Dedifferentiated amniotic fluid mesenchymal stem cell (primary cell): Measurements from ENCODE around the gene YWHAH.
"Not testable (repeated sequence)": the region's sequence is repeated elsewhere in the genome, so short reads cannot be mapped to it uniquely, and the experiment has no call there.

Source experiments
- DNase-seq: peaks from one replicate; pipeline ENCODE4 v3.0.0-alpha.2; 2016; ENCODE audit errors: extremely low spot score

Gene YWHAH

DNA sequence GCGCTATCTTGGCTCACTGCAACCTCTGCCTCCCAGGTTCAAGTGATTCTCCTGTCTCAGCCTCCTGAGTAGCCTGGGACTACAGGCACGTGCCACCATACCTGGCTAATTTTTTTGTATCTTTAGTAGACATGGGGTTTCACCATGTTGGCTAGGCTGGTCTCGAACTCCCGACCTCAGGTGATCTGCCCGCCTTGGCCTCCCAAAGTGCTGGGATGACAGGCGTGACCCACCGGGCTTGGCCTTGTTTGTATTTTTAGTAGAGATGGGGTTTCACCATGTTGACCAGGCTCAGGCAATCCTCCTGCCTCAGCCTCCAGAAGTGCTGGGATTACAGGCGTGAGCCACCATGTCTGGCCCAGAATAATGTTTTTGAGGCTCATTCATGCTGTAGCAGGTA, 37.6 kb downstream of the YWHAH start:
- DNase-seq = not testable (repeated sequence)

DNA sequence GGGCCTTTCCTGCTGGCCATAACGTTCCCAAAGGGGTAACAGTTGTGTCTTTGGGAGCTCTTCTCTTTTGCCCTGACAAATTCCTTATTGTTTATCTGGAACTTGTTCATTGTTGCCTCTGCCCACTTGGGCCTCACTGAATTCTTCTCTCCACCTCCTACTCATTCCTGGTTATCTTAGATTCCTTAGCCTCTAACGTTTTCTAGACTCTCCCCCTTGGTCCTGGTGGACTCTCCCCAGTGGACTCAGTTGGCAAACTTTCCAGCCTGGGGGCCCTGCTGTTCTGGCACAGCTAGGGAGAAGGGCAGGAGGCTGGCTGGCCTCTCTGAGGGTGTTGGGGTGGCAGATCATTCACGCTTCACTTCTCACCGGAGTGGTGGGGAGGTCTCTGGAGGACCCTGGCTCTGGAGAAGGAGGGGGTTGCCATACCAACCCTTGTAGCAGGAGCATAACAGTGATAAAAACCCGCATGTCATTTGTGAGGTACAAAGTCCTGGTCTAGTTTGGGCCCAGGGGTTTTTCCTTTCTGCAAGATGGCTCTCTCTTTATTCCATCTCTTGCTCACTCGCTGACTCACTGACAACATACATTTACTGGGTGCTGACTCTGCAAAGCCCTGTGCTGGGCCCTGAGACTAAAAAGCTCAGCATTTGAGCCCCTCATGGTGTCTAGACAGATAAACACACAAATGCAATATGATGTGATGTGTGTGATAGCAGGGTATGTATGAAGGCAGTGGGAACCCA, 39.7 kb downstream of the YWHAH start:
- no peak for DNase-seq

DNA sequence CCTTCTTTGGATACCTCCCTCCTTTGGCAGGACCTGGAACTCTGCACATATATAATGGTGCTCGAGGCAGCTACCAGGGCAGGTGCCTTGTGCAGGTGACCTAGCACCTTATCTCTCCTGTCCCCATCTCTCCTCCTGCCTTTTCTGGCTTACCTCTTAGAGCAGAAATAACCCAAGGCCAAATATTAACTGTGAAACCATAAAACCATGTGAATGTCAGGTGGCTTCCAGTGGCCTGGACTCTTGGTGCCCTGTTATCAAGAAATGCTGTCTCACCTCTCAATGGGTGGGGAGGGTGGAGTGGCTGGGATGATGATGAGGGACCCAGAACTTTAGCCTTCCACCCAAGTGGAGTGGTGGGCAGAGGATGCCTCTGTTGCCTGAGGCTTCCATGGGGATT, 42.9 kb downstream of the YWHAH start:
- no peak for DNase-seq

DNA sequence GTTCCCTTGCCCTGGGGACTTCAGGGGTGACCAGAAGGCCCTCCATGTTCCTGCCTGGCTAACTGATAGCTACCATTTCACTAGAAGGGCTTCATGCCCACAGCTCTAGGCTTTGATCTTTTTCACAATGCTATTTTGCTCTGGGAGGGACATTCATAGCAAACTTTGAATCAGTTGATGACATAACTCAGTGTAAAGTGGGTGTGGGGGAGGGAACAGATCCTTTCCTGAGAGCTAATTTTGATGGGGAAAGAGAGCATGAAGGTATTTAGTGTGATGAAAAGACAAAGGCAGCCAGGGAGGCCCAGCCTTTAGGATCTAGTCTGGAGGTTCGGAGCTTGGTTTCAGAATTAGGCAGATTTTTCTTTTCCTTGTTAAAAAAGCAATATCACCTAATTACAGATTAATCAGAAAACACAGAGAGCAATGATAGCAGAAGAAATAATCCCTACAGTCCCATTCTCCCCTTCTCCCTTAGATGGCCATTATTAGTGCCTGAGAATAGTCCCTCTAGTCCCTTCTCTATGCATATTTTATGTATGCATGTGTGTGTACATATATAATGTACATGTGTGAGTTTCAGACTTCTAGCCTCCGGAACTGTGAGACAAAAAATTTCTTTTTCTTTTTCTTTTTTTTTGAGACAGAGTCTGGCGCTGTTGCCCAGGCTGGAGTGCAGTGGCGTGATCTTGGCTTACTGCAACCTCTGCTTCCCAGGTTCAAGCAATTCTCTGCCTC, 46.9 kb downstream of the YWHAH start:
- no peak for DNase-seq

DNA sequence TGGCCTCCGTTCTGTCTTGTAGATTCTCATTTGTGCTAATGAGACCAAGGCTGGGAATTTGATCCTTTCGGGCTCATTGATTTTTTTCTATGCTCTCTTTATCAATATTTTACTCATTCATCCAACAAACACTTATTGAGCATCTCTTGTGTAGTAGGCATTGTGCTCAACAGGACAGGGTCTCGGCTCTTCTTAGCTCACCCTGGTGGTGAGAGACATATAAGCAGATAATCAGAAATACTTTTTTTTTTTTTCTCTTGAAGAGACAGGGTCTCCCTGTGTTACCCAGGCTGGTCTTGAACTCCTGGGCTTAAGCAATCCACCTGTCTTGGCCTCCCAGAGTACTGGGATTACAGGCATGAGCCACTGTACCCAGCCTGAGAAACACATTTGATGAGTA, 50.7 kb downstream of the YWHAH start:
- no peak for DNase-seq

DNA sequence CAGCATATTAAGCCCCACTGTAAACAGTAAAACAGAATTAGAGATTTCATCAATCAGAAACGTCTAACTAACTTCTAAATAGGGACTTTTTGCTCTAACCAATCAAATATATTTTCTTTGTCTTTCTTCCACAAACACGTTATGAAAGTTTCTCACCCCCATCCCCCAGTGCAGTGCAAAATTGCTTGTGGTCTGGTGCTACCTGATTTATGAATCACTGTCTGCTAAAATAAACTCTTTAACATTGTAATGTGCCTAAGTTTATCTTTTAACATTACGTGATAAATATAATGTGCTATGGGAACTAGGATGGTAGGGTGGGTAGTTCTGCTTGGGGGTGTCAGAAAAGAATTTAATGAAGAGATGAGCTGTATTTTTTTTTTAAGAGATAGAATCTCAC, 51.5 kb downstream of the YWHAH start:
- DNase-seq = no peak

DNA sequence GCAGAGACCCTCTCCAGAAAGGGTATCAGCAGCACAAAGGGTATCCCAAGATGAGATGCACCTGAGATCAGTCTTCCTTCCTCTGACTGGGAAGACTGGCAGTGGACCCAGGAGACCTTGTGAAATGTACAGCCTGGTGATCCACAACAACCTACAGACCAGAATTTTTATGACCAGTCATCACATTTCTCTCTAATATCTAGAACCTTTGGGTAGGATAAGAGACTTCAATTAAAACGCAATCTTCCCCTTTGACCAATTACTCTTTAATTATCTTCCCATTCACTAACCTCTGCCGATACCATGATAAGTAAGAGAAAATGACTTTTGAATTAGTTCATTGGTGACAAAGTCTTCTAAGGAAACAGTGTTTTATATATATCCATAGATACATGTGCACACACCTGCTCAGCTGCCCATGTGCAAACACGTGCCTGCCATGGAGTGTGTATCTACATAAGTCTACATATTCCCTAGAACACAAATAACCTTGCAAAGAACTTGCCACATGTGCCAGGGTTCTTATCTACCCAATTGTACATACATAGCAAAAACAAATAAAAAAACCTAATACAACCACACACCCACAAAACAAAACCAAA, 54.5 kb downstream of the YWHAH start:
- DNase-seq = no peak

DNA sequence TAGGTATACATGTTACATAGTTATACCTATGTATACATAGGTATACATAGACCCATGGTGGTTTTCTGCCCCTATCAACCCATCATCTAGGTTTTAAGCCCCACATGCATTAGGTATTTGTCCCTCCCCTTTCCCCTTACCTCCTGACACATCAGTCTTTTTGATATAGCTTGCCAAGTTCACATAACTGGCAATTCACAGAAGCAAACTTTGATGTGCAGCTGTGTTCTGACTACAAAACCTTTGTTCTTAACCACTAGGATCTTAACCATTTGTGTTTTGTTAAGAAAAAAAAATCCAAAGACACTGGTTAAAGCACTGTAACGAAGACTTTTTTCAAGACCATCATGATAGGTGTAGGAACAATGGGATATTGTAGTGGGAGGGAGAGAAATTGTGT, 55.8 kb downstream of the YWHAH start:
- DNase-seq = no peak

DNA sequence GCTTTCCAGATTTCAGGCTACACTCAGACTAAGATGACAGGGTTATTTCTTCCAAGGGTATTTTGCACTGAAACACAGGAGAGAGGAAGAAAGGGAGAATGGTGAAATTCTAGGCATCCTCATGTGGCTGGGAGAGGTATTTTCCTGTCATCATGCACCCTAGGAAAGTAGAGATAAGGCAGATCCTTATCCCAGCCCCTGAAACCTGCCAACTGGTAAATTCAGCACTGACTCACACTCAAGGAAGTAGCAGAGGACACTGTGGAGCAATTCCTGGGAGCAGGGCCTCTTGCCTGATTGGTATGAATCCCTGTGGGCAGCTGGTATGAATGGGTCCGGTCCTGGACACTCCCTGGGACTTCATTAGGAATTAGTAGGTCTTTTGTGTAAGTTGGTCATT, 61.1 kb downstream of the YWHAH start:
- no peak for DNase-seq
